ENCODE data around the gene MRPL47. TPM values are rescaled to one million over a fixed set of nuclear protein-coding genes. Genes with fewer than 3 reads are reported as not detected.

MRPL47 gene
- total and polyA plus RNA-seq, 2 experiments from 2014 or later = 46.7 to 229 TPM

DNA sequence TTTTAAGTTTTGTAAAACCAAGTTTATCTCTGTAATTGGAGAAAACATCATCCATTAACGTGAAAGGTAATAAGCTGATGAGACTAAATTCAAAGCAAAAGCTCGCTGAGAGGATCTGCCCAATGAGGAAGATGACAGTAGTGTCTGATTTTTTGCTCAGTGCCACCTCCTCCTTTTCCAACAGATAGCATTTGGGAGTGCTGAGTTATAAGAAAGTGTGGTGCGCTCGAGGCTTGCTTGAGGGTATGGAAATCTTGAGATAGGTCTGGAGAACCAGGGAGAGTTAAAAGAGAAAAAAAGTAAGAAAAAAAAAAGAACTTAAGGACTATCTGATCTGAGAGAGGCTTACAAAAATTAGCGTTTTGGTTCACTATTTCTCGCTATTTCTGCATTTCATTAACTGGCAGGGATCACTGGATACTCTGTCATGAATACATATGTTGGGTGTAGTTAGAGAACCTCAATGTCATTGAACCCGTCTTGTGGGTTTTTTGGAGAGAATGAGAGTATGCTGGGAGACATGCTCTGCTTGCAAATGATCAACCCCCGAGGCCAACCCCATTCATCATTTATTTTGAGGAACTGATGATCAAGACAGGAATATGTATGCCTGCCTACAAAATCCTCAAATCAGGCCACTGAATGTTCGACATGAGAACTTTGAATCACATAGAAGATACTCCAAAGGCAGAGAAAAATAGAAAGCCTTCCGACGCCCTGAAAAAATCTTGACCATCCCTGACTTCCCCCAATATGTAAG is 47.4 kb upstream of the MRPL47 start (continued):
- TF ChIP-seq, protein P1, sequence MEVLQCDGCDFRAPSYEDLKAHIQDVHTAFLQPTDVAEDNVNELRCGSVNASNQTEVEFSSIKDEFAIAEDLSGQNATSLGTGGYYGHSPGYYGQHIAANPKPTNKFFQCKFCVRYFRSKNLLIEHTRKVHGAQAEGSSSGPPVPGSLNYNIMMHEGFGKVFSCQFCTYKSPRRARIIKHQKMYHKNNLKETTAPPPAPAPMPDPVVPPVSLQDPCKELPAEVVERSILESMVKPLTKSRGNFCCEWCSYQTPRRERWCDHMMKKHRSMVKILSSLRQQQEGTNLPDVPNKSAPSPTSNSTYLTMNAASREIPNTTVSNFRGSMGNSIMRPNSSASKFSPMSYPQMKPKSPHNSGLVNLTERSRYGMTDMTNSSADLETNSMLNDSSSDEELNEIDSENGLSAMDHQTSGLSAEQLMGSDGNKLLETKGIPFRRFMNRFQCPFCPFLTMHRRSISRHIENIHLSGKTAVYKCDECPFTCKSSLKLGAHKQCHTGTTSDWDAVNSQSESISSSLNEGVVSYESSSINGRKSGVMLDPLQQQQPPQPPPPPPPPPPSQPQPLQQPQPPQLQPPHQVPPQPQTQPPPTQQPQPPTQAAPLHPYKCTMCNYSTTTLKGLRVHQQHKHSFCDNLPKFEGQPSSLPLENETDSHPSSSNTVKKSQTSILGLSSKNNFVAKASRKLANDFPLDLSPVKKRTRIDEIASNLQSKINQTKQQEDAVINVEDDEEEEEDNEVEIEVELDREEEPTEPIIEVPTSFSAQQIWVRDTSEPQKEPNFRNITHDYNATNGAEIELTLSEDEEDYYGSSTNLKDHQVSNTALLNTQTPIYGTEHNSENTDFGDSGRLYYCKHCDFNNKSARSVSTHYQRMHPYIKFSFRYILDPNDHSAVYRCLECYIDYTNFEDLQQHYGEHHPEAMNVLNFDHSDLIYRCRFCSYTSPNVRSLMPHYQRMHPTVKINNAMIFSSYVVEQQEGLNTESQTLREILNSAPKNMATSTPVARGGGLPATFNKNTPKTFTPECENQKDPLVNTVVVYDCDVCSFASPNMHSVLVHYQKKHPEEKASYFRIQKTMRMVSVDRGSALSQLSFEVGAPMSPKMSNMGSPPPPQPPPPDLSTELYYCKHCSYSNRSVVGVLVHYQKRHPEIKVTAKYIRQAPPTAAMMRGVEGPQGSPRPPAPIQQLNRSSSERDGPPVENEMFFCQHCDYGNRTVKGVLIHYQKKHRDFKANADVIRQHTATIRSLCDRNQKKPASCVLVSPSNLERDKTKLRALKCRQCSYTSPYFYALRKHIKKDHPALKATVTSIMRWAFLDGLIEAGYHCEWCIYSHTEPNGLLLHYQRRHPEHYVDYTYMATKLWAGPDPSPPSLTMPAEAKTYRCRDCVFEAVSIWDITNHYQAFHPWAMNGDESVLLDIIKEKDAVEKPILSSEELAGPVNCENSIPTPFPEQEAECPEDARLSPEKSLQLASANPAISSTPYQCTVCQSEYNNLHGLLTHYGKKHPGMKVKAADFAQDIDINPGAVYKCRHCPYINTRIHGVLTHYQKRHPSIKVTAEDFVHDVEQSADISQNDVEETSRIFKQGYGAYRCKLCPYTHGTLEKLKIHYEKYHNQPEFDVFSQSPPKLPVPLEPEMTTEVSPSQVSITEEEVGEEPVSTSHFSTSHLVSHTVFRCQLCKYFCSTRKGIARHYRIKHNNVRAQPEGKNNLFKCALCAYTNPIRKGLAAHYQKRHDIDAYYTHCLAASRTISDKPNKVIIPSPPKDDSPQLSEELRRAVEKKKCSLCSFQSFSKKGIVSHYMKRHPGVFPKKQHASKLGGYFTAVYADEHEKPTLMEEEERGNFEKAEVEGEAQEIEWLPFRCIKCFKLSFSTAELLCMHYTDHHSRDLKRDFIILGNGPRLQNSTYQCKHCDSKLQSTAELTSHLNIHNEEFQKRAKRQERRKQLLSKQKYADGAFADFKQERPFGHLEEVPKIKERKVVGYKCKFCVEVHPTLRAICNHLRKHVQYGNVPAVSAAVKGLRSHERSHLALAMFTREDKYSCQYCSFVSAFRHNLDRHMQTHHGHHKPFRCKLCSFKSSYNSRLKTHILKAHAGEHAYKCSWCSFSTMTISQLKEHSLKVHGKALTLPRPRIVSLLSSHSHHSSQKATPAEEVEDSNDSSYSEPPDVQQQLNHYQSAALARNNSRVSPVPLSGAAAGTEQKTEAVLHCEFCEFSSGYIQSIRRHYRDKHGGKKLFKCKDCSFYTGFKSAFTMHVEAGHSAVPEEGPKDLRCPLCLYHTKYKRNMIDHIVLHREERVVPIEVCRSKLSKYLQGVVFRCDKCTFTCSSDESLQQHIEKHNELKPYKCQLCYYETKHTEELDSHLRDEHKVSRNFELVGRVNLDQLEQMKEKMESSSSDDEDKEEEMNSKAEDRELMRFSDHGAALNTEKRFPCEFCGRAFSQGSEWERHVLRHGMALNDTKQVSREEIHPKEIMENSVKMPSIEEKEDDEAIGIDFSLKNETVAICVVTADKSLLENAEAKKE (CRISPR knock-in tag; IDR thresholded peaks at IDR 0.05) = no peak
- TF ChIP-seq, protein P2, sequence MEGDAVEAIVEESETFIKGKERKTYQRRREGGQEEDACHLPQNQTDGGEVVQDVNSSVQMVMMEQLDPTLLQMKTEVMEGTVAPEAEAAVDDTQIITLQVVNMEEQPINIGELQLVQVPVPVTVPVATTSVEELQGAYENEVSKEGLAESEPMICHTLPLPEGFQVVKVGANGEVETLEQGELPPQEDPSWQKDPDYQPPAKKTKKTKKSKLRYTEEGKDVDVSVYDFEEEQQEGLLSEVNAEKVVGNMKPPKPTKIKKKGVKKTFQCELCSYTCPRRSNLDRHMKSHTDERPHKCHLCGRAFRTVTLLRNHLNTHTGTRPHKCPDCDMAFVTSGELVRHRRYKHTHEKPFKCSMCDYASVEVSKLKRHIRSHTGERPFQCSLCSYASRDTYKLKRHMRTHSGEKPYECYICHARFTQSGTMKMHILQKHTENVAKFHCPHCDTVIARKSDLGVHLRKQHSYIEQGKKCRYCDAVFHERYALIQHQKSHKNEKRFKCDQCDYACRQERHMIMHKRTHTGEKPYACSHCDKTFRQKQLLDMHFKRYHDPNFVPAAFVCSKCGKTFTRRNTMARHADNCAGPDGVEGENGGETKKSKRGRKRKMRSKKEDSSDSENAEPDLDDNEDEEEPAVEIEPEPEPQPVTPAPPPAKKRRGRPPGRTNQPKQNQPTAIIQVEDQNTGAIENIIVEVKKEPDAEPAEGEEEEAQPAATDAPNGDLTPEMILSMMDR (conservative IDR thresholded peaks at IDR 0.05; ENCODE audit: low read depth in 2 of 2) = no peak
- TF ChIP-seq ZNF114 (CRISPR knock-in tag; IDR thresholded peaks at IDR 0.05) (no peak), POLR2AphosphoS5 (IDR thresholded peaks at IDR 0.05; ENCODE audit: low read depth) (no peak), NANOG (IDR thresholded peaks at IDR 0.05; ENCODE audit: borderline replicate concordance) (no peak)
- TF ChIP-seq, protein P3, sequence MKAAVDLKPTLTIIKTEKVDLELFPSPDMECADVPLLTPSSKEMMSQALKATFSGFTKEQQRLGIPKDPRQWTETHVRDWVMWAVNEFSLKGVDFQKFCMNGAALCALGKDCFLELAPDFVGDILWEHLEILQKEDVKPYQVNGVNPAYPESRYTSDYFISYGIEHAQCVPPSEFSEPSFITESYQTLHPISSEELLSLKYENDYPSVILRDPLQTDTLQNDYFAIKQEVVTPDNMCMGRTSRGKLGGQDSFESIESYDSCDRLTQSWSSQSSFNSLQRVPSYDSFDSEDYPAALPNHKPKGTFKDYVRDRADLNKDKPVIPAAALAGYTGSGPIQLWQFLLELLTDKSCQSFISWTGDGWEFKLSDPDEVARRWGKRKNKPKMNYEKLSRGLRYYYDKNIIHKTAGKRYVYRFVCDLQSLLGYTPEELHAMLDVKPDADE (IDR thresholded peaks at IDR 0.05) = no peak

All from GM23338 (cell line).